LNCaP clone FGC (cell line): ENCODE measurements around the gene NEU1.

ENCODE experiments used
- DNase-seq: peaks from one replicate; pipeline ENCODE4 v3.0.0-alpha.2; 2011; ENCODE audit warnings: low read depth
- H3K4me3 ChIP-seq: 2 replicates; pipeline ENCODE4 v1.5.1; 2011; ENCODE audit warnings: mild to moderate bottlenecking, low read depth, low read length, control low read depth
- CTCF ChIP-seq: IDR thresholded peaks from 2 replicates; pipeline ENCODE4 v1.5.1; 2012; ENCODE audit warnings: mild to moderate bottlenecking; ENCODE audit not compliant: control insufficient read depth, insufficient read depth; ENCODE audit errors: extremely low read depth

Gene NEU1

GRCh38 chr6:31882344-31882743 lies 19.7 kb upstream of the NEU1 start:
- TF ChIP-seq CTCF = no peak
- DNase-seq = no peak
- H3K4me3 ChIP-seq = no peak overlapping the region

GRCh38 chr6:31881136-31881859 lies 18.7 kb upstream of the NEU1 start:
- no peak for DNase-seq
- no peak overlapping the region for H3K4me3 ChIP-seq
- TF ChIP-seq CTCF = no peak

GRCh38 chr6:31880616-31881015 lies 18.0 kb upstream of the NEU1 start:
- DNase-seq = no peak
- H3K4me3 ChIP-seq = no peak overlapping the region
- TF ChIP-seq CTCF = no peak

GRCh38 chr6:31879901-31880300 lies 17.3 kb upstream of the NEU1 start:
- no peak overlapping the region for H3K4me3 ChIP-seq
- no peak for TF ChIP-seq CTCF
- no peak for DNase-seq

GRCh38 chr6:31879143-31879542 lies 16.5 kb upstream of the NEU1 start:
- peak overlapping the region; percentile 63 for H3K4me3 ChIP-seq
- no peak for TF ChIP-seq CTCF
- no peak for DNase-seq

GRCh38 chr6:31878726-31879125 lies 16.1 kb upstream of the NEU1 start, which contains the start of gene SLC44A4:
SLC44A4 (minus strand) TSS chr6:31878997; CDS start chr6:31878980, 17 bp downstream.
- TF ChIP-seq CTCF = no peak
- DNase-seq = no peak
- H3K4me3 ChIP-seq = peak within 1 kb of the TSS; percentile 63

GRCh38 chr6:31878222-31878621 lies 15.6 kb upstream of the NEU1 start:
- no peak for DNase-seq
- no peak for TF ChIP-seq CTCF
- H3K4me3 ChIP-seq = peak overlapping the region; percentile 63
